GM18858 (cell line): ENCODE results near the gene PRAC2.
"Not testable (repeated sequence)": the region's sequence is repeated elsewhere in the genome, so short reads cannot be mapped to it uniquely, and the experiment has no call there.

Source experiments
- ATAC-seq: cut with Tn5 transposase; IDR thresholded peaks from one replicate; pipeline ENCODE4 v1.9.1; 2021; ENCODE audit not compliant: unreplicated experiment

PRAC2 gene

GRCh38 chr17:48722915-48723422 is at the start of gene PRAC2:
TSS of gene PRAC2 (plus strand) at chr17:48723185. CDS start at chr17:48724411, 1,226 bp downstream.
- no peak for ATAC-seq

GRCh38 chr17:48676963-48677558 is 45.9 kb upstream of the PRAC2 start:
- ATAC-seq = no peak

GRCh38 chr17:48678141-48678971 is 44.6 kb upstream of the PRAC2 start:
- no peak for ATAC-seq

- ATAC-seq = no peak
Measured at GRCh38 chr17:48679385-48680096, 43.4 kb upstream of the PRAC2 start.

- no peak for ATAC-seq
Measured at GRCh38 chr17:48681609-48682008, 41.4 kb upstream of the PRAC2 start.

GRCh38 chr17:48690655-48691054 is 32.3 kb upstream of the PRAC2 start:
- no peak for ATAC-seq

GRCh38 chr17:48692049-48692448 is 30.9 kb upstream of the PRAC2 start:
- no peak for ATAC-seq

GRCh38 chr17:48693178-48693577 is 29.8 kb upstream of the PRAC2 start:
- ATAC-seq = no peak

GRCh38 chr17:48701864-48702532 is 21.0 kb upstream of the PRAC2 start:
- ATAC-seq = no peak

GRCh38 chr17:48704361-48705248 is 18.4 kb upstream of the PRAC2 start:
- no peak for ATAC-seq

GRCh38 chr17:48711128-48711527 is 11.9 kb upstream of the PRAC2 start:
- no peak for ATAC-seq

- no peak for ATAC-seq
Measured at GRCh38 chr17:48715496-48716399, 7.2 kb upstream of the PRAC2 start.

GRCh38 chr17:48716549-48716948 is 6.4 kb upstream of the PRAC2 start:
- ATAC-seq = not testable (repeated sequence)

- ATAC-seq = no peak
Measured at GRCh38 chr17:48717367-48718226, 5.4 kb upstream of the PRAC2 start.

GRCh38 chr17:48718227-48718760 is 4.7 kb upstream of the PRAC2 start:
- no peak for ATAC-seq

- no peak for ATAC-seq
Measured at GRCh38 chr17:48718761-48719641, 4.0 kb upstream of the PRAC2 start.
